ENCODE measurements around the gene SLIT3.

The SLIT3 gene

DNA sequence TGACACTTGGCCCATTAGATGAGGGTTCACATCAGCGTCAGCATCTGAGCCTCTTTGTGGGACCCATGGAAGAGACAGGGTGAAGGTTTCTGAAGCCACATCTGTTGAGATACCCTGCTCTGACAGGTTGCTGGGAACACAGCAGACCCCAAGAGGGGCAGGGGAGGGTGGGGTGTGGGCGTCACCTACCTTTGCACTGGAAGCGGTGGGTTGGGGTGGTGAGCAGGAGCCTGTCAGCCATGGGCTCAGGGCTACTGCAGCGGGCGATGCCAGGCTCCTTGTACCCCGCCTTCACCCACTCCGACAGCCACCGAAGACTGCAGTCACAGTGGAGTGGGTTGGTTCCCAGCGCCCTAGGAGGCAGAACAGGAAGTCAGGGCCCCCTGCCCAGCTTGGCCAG, 590.2 kb downstream of the SLIT3 start:
- no peak for DNase-seq

DNA sequence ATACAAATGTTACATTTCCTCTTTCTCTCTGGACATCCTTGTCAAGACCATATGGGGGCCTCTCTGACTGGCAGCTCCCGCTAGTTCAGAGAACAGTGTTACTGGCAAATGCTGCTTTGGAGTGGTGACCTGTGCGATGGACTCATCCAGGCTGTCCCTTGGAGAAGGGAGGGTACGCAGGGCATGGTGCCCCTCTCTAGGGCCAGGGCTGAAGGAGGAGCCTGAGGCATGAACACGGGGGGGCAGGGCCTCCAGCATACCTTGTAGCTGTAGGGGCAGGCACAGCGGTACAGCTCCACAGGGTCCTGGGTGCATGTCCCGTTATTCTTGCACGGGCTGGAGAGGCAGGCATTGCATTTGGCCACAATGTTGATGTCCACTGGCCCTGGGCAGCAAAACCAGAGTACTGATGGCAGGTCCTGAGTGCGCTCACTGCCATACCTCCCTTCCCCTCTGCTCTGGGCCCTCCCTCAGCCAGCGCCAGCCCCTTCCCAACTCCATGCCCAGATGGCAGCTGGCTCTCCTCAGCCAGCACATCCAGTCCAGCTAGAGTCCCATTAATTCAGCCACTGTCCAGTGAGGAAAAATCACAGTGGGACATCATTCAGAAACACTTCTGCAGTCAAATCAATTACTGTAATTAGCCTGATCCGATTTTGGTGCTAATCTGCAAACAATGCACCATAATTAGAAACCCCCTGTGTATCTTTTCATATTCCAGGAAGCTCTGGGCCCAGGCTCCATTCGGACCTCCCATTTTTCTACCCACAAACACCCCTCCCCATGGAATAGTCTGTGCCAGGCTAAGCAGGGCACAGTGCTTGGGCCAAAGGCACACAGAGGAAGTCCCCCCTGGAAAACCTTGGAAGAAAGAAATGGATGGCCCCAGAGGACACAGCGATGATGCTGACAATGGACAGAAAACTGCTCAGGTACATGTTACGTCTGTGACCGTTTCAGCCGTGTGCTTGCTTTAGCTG, 592.9 kb downstream of the SLIT3 start:
- DNase-seq, result no peak

DNA sequence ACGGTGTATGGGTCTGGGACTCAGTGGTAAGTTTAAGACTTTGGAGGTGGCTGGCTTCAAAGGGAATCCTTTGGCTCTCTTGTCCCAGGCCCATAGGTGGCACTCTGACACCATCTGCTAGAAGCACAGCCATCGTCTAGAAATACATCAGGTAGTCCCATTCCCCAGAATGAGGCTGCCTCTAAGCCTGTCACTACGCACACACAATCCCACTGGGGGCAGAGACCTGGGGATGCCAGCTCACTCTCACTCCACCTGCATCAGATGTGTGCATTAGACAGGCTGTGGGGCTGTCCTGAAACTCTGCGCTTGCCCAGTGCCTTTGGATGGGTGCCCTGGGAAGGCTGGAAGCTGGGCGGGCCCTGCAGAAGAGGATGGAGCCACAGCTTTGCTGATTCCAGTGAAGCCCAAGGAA, 594.3 kb downstream of the SLIT3 start:
- no peak for DNase-seq

DNA sequence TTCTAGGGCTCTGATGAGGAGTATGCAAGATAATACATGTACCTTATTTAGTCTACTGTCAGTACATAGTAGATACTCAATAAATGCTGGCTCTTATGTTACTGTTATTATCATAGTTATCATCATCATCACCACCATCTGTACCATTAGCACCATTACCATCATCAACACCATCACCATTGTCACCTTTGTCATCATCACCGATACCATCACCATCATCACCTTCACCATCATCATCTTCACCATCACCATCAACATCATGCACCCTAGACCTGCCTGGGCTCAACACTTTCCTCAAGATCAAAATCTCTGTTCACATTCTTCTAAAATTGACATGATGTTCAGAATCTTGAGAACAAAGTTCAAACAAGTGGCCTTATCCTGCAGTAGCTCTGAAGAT, 595.6 kb downstream of the SLIT3 start:
- no peak for DNase-seq

DNA sequence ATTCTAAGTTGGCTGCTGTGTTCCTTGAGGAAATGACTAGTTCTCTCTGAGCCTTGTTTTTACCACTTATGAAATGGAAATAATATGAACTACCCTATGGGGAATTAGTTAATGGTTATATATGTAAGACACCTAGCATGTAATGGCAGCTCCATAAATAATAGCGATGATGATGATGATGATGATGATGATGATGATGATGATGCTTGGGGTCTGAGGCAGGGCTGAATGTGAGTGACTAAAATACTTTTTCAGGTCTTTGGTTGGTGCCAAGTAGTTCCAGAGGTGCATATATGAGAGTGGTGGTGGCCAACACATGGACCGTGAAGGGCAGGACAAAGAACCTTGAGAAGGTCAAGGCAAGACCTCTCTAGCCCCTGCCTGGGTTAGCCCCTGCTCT, 598.4 kb downstream of the SLIT3 start:
- DNase-seq, result no peak

DNA sequence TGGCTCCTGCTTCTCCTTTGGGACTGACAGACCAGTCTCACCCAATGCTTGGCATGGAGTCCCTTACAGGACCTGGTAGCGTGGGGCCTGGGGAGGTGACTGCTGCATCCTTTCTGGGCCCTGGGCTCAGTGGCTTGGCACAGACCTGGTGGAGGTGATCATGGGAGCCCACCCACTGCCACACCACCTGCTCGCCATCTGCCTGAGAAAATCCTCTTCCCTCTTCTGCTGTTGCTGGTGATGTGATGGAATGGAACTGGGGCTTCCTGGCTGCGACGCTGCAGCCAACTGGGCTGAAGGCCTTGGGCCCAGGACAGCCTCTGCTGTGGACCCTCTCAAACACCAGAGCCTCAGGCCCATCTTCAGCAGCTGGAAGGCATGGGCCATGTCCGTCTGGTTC, 599.3 kb downstream of the SLIT3 start:
- DNase-seq, result no peak

DNA sequence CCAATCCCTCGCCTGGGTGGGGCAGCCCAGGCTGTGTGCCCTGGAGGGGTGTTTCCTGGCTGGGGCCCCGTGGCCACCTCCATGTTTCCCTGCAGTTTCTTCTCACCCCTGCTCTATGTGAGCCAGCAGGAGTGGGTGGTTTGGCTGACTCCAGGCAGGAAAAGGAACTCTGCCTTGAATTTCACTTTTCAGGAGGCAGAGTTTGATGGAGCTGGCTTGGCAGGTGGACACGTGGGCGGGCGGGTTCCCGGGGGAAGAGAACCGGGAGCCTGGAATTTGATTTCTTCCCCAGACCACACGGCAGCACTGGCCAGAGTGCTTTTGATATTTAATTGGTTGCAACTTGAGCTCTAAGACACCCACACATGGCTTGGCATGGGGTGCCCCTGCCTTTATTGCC, 601.9 kb downstream of the SLIT3 start:
- DNase-seq, result no peak

DNA sequence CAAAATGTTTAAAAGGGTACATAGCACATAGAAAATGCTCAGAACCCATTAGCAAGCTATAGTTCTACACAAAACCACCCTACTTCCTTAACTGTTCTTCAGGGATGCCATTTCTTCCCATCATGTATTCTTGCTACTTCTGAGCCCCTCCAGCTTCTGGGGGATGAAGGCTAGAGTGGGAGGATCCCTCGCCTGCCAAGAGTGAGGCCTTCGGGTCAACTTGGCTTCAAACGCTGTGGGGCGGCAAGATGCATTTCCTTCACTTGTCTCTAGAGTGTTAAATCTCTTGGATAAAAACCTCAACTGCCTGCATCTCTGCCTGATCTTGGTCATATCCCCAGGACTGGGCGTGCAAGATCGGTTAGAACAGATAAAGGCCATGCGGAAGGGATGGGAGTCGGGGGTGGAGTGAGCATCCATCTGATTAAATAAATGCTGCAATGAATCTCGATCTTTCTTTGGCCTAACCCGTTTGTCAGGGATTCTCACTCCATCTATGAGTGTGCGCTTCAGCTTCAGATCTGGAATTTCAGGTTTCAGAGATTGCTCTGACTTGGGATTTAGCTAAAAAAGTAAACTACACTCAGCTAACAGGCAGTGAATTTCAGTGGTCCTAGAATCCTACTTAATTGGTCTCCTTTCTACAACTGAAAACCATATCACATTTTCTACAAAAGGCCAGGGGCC, 603.8 kb downstream of the SLIT3 start:
- no peak for DNase-seq

DNA sequence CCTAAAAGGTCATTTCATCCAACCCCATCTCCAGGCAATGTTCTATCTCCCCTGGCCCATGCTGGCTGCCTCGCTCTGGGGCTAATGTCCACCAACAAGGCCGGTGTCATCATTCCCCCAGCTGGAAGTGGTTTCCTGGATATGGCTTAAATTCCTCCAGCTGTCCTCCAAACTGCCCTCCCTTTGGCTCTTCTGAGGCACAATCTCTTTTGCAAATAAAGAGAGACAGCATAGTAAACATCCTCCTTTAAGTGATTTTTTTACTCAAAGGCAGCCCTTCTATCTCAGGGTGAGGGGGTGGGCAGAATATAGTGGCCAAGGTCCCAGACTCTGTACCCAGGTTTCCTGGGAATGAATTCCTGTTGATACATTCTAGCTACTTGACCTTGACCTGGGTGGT, 604.3 kb downstream of the SLIT3 start:
- DNase-seq, result no peak

DNA sequence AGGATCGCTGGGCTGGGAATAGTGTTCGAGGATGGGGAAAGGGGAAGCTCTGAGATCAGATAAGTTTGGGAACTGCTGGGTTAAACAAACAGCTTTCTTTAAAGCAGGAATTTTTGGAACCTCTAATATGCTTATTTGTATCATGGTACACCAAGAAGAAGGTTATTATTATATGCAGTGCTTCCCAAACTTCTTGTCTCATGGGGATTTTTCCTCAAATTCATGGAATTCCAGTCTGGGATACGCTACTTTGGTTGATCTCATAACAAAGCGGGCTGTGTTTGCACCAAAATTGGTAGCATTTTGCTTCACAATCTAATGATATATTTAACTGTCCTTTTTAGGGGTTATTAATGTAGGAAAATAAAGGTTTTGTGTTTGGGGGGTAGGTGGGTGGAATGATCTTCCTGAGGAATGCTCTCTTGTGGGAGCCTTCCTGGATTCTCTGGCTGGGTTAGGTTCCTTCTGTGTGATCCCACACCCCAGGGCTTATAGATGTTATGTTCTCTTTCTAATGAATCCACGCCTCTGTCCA, 605.6 kb downstream of the SLIT3 start:
- no peak for DNase-seq

DNA sequence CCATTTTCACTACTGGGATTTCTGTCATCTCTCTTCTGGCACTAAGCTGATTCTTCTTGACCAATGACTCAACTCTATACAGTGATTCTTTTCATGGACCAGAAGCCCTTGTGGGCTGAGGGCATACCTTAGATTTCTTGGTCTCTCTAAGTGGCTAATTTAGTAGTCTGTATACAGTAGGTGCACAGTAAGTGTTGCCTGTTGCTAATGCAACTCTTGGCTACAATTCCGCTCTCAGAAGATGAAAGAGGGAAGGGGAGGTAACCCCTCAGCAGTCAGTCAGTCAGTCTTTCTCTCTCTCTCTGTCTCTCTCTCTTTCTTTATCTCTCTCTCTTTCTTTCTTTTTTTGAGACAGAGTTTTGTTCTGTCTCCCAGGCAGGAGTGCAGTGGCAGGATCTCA, 606.6 kb downstream of the SLIT3 start:
- DNase-seq, result no peak

DNA sequence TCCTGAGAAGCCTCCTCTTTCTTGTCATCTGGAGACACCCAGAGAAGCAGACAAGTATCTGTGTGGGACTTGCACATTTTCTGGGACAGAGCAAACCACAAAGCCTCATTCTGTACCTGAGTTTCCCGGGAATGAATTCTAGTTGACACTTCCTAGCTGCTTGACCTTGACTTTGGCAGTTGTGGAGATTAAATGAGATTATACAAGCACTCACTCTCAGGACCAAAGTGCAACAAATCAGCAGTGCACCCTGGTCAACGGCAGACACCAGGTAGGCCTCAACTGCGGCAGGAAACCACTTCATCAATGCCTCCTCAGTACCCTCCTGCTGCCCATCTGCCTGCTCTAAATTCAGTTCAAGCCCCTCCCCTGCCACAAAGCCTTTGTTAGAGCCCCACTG, 607.1 kb downstream of the SLIT3 start:
- no peak for DNase-seq

DNA sequence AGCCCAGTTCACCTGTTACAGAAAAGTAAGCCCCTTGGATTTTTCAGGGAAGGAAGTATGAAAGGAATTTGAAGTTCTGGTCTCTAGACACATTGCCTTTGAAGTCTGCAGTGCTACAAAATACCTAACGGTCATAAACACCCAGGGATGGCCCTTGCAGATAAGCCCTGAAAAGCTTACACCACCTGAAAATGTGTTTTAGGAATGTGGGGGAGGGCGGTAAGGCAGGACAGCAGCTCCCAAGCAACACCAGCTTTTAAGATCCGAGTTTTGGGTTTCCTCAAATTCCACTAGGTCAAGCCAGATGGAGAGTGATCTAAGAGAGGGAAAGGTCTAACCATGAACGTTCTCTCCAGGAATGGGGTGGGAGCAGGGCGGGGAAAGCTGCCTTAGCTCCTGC, 607.6 kb downstream of the SLIT3 start:
- DNase-seq, result no peak

DNA sequence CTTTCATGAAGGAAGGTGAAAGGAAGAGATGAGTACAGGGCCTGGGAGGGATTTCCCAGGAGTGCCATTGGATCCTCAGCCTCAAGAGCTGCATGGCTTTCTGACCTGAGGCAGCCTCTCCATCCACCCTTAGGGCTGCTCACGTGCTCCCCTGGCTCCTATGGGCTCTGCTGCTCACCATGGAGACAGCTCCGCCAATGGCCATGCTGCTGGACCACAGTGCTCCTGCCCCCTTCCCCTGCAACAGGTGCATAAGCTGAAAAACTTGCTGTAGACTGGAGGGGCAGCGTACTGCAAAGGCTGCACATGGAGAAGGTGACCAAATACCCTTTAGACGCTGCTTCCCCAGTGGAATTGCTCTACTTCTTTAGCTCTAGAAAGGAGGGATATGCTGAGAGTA, 609.0 kb downstream of the SLIT3 start:
- no peak for DNase-seq

DNA sequence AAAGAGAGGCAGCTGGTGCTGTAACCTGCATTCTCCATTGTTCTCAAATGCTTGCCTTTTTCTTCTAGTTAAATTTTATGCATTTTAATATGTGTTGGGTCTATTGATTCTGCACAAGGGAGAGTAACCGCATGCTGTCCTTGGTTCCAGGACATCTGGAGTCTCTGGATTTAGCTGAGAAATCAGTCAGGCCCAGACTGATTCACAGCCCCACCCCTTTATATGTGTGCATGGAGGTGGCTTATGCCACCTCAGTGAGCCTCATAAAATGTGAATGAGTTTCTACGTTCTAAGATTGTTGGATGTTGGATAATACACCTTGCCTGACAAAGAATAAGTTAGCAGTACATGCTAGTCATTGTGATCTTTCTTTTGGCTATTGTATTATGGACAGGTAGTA, 611.7 kb downstream of the SLIT3 start:
- DNase-seq, result no peak

DNA sequence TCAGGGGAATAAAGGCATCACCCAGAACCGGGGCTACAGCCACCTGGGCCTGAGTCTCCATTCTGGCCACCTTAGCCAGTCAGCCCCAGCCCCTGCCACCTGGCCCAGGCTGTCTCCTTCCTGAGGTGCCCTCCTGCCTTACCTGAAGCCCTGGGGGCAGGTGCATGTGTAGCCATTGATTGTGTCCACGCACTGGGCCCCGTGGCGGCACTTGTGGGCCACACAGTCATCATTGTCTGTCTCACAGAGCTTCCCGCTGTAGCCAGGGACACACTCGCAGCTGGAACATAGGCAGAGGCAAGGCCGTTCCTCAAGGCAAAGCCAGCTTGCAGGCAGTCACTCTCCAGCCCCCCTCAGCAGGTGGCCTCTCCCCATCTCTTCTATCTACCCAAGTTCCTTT, 614.1 kb downstream of the SLIT3 start:
- no peak for DNase-seq

DNA sequence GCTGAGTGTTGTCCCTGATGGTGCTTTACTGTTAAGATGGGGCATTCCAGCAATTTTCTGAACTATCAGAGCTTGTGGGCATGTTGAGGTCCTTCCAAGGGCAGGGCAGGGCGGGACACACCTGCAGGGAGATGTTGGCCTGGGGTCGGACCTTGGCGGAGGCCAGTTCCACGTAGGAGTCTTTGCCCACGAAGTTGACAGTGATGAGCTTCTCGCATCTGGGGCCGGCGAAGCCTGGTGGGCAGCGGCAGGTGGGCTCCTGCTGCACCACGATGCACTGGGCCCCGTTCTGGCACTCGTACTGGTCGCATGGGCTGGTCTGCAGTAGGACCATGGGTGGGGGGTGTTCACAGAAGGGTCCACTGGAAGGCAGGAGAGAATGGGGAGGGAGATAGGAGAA, 615.4 kb downstream of the SLIT3 start:
- no peak for DNase-seq

DNA sequence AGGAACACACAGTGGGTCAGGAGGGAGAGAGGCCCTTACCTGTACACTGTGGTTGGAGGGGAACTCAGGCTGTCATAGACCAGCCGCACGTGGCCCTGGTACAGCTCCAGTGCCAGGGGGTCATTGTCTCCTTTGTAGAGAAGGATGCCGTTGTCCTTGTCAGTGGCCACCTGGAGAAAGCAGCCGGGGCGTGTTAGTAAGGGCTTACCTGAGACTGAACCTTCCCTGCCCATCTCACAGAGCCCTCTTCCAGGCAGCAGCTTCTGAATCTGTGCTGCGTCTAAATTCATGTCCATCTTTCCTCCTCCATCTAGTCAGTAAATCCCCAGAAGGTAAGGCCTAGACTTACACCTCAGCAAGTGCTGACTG, 617.0 kb downstream of the SLIT3 start:
- DNase-seq, result no peak

DNA sequence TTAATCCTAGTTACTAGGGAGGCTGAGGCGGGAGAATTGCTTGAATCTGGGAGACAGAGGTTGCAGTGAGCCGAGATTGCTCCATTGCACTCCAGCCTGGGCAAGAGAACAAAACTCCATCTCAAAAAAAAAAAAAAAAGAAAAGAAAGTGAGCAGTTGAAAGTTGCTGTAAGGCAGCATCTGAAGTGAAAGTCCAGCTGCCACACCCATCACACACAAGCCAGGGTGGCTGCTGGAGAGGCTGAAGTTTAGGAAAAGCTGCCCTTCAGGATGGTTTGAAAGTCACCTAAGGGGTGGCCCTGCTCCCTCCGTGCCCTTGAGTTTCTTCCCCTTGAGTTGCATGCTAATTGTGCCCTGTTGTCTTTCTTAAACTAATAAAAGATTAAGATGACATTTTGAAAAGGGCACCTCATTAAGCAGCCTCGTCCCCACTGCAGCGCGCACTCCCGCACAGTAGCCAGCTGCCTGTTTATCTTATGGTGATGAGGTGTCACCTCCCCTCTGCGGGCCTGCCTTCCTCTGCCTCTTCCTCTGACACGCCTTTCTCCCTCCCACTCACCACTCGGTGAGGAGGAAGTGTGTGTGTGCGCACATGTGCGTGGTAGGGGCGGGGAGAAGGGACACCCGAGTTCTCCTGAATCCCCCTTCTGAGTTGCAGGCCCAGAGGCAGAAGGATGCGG, 617.6 kb downstream of the SLIT3 start:
- no peak for DNase-seq

DNA sequence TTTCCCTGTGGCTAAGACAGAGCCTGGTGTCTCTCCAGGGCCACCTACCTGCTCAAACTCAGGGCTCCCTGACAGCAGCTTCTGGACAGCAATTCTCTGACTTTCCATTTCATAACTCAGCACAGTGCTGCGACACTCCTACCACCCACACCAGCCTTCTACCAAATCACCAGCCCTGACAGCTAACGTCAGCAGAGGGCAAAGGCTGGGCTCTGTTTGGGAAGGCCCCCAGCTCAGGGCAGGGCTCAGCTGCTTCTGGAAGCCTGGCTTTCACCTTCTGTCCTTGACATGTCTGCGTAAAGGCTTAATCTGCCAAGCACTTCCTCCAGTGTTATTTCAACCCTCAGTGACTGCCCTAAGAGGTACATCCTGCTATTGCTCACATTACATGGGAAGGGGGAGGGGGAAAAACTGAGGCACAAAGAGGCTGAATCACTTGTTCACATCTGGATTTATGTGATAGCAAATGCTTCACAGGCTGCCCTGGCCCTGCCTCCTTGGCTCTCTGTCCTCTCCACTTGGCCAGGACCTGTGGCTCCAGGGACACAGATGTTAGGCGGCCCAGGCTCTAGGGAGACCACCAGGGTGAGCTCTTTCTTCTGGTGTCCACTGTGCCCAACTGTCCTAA, 619.3 kb downstream of the SLIT3 start:
- DNase-seq, result no peak

DNA sequence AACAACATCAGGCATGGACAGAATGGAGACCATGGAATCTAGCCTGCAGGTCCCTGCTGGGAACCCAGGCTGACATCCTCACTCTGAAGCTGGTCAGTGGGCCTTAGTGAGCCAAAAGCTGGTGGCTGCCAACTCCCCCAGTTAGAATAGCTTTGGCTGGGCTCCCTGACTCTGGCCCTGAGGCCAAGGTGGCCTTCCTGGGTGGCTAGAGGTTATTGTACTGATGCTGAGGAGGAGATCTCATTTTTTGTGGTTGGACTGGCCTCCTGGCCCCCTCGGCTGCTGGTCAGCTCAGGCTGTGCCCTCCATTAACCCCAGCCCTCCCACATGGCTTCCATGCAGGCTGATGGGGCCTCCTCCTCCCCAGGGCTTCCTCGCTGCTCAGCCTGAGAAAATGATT, 620.5 kb downstream of the SLIT3 start:
- DNase-seq, result no peak

DNA sequence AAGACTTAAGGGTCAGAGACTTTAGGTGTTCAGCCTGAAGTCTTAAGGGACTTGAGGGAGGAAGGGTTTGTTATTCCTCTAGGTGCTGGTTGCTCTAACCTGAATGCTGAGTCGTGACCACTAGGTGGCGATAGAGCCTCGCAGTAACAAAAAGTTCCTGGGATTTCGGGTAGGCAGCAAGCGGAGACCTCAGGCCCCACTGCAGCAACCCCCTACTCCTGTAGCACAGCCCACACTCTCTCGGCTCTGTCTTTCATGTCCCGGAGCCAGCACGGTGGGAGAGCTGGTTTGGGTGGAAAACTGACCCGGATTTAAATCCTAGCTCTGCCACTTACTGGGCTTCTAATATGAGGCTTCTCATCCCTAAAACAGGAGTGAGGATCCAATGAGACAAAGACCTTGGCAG, 621.4 kb downstream of the SLIT3 start:
- DNase-seq, result peak; percentile 34

DNA sequence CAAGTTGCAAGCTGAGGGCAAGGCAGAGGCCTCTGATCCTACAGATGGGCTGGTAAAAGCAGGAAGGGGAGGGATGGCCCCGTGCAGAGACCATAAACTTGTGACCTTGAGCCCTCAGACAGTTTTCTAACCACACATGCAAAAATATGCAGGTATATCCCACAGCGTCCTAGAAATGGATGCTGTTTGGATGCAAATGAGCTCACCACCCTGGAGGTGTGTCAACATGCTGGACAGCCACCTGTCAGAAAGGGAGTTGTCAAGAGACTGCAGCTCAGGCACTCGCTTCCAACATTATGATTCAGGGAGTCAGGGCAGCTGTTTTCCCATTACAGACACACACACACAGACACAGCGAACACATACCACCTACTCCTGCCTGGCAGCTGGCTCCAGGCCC, 624.4 kb downstream of the SLIT3 start:
- DNase-seq, result no peak

Measured in GDM1 (cell line).